IMR-90 (cell line): ENCODE data around the gene SLC6A3. TPM values are rescaled to one million over a fixed set of nuclear protein-coding genes. Genes with fewer than 3 reads are reported as not detected.

ENCODE experiments used
- ATAC-seq: fragments of 200-7000 bp; cut with Tn5 transposase; 2 replicates; pipeline ENCODE4 v1.9.1; 2020; ENCODE audit warnings: low read depth, mild to moderate bottlenecking, moderate library complexity
- BruUV-seq: library from RNA; stranded (reverse); fragments of 400-500 nt; replicated peaks from 2 replicates; lab custom pipeline; 2021; lab: Mats Ljungman, UMichigan
- CTCF ChIA-PET: fragments of 300-600 bp; formaldehyde crosslinking; extraction: SDS; loops from one replicate; lab custom pipeline; 2021; ENCODE audit warnings: antibody characterized with exemption; lab: Yijun Ruan, JAX
- POLR2A ChIA-PET: fragments of 300-600 bp; sonication (Branson Sonifier 250); formaldehyde crosslinking; loops from one replicate; lab custom pipeline; 2022; ENCODE audit warnings: antibody characterized with exemption; ENCODE audit not compliant: unreplicated experiment; lab: Charles Lee
- DNase-seq: peaks from one replicate; pipeline ENCODE4 v3.0.0; 2013
- H2AFZ ChIP-seq: replicated peaks from 2 replicates; pipeline ENCODE3; 2013; ENCODE audit warnings: low read length, mild to moderate bottlenecking; ENCODE audit not compliant: poor library complexity
- H2AK5ac ChIP-seq: 2 replicates; pipeline ENCODE4 v1.6.1; 2013; ENCODE audit warnings: low read depth, low read length, inconsistent platforms
- H2AK9ac ChIP-seq: replicated peaks from 2 replicates; pipeline ENCODE3; 2013; ENCODE audit warnings: mild to moderate bottlenecking, low read depth, low read length, moderate library complexity; ENCODE audit not compliant: poor library complexity
- H2BK120ac ChIP-seq: 2 replicates; pipeline ENCODE4 v1.6.1; 2013; ENCODE audit warnings: low read depth, low read length, inconsistent platforms
- H2BK15ac ChIP-seq: 3 replicates; pipeline ENCODE4 v1.6.1; 2013; ENCODE audit warnings: low read depth, low read length, inconsistent platforms
- H2BK20ac ChIP-seq: 2 replicates; pipeline ENCODE4 v1.6.1; 2013; ENCODE audit warnings: low read depth, mild to moderate bottlenecking, inconsistent platforms, low read length, moderate library complexity
- H2BK5ac ChIP-seq: 2 replicates; pipeline ENCODE4 v1.6.1; 2013; ENCODE audit warnings: mild to moderate bottlenecking, low read depth, low read length, inconsistent platforms; ENCODE audit not compliant: poor library complexity, severe bottlenecking
- H3K14ac ChIP-seq: replicated peaks from 2 replicates; pipeline ENCODE4 v1.6.1; 2013; ENCODE audit warnings: low read depth, low read length, inconsistent platforms
- H3K18ac ChIP-seq: 2 replicates; pipeline ENCODE4 v1.6.1; 2013; ENCODE audit warnings: low read depth, low read length, control low read depth
- H3K23ac ChIP-seq: 2 replicates; pipeline ENCODE4 v1.6.1; 2013; ENCODE audit warnings: low read depth, low read length, inconsistent platforms
- H3K27ac ChIP-seq: 2 replicates; pipeline ENCODE4 v1.5.1; 2013; ENCODE audit warnings: mild to moderate bottlenecking, control low read depth, low read length; ENCODE audit not compliant: insufficient read depth
- H3K27me3 ChIP-seq: 2 replicates; pipeline ENCODE4 v1.6.1; 2013; ENCODE audit warnings: low read length; ENCODE audit not compliant: control insufficient read depth, insufficient read depth
- H3K36me3 ChIP-seq: 2 replicates; pipeline ENCODE4 v1.6.1; 2013; ENCODE audit warnings: low read length, mixed read lengths; ENCODE audit not compliant: control insufficient read depth, insufficient read depth
- H3K4ac ChIP-seq: 2 replicates; pipeline ENCODE4 v1.6.1; 2013; ENCODE audit warnings: low read depth, low read length, inconsistent platforms
- H3K4me1 ChIP-seq: 2 replicates; pipeline ENCODE4 v1.6.1; 2013; ENCODE audit warnings: low read length, mixed read lengths; ENCODE audit not compliant: control insufficient read depth, insufficient read depth
- H3K4me2 ChIP-seq: 2 replicates; pipeline ENCODE4 v1.6.1; 2013; ENCODE audit warnings: low read depth, mild to moderate bottlenecking, control low read depth, low read length, moderate library complexity
- H3K4me3 ChIP-seq: 2 replicates; pipeline ENCODE4 v1.5.1; 2013; ENCODE audit warnings: low read depth, mild to moderate bottlenecking, control low read depth, low read length, moderate library complexity; ENCODE audit not compliant: insufficient read depth
- H3K56ac ChIP-seq: 2 replicates; pipeline ENCODE4 v1.6.1; 2013; ENCODE audit warnings: low read length, inconsistent platforms; ENCODE audit not compliant: insufficient read depth; ENCODE audit errors: extremely low read depth
- H3K79me1 ChIP-seq, 2 experiments: 2 replicates each; pipeline ENCODE4 v1.6.1; 2013; ENCODE audit warnings: low read length in 2 of 2, inconsistent platforms in 1 of 2, low read depth in 1 of 2
- H3K9ac ChIP-seq: 2 replicates; pipeline ENCODE4 v1.6.1; 2013; ENCODE audit warnings: low read depth, low read length, control low read depth
- H3K9me1 ChIP-seq: 2 replicates; pipeline ENCODE4 v1.6.1; 2013; ENCODE audit warnings: low read length, inconsistent platforms; ENCODE audit not compliant: insufficient read depth
- H3K9me3 ChIP-seq: 2 replicates; pipeline ENCODE4 v1.6.1; 2013; ENCODE audit warnings: low read length; ENCODE audit not compliant: control insufficient read depth, insufficient read depth
- H4K20me1 ChIP-seq: 2 replicates; pipeline ENCODE4 v1.6.1; 2013; ENCODE audit warnings: low read length, inconsistent platforms; ENCODE audit not compliant: insufficient read depth
- H4K5ac ChIP-seq: 2 replicates; pipeline ENCODE4 v1.6.1; 2013; ENCODE audit warnings: mild to moderate bottlenecking, low read depth, low read length, control low read depth
- H4K8ac ChIP-seq, 2 experiments: 2 replicates each; pipeline ENCODE4 v1.6.1; 2013; ENCODE audit warnings: low read depth in 2 of 2, low read length in 2 of 2, control low read depth in 1 of 2, inconsistent platforms in 1 of 2
- H4K91ac ChIP-seq: 2 replicates; pipeline ENCODE4 v1.6.1; 2013; ENCODE audit warnings: low read depth, low read length, inconsistent platforms; ENCODE audit not compliant: insufficient read depth
- CEBPB ChIP-seq: IDR thresholded peaks from 2 replicates; pipeline ENCODE4 v1.6.1; 2012; ENCODE audit warnings: low read depth, low read length, improper control_type of control experiment
- ELK1 ChIP-seq: fragments of 150-350 bp; IDR thresholded peaks from 2 replicates; pipeline ENCODE4 v1.6.1; 2016; ENCODE audit warnings: low read depth, mild to moderate bottlenecking, low read length, moderate library complexity, borderline replicate concordance
- FOS ChIP-seq: fragments of 150-350 bp; IDR thresholded peaks from 2 replicates; pipeline ENCODE4 v1.6.1; 2016; ENCODE audit warnings: low read depth, low read length
- MAFK ChIP-seq: IDR thresholded peaks from 2 replicates; pipeline ENCODE4 v1.6.1; 2012; ENCODE audit warnings: low read depth, low read length, improper control_type of control experiment
- MAZ ChIP-seq: IDR thresholded peaks from 2 replicates; pipeline ENCODE4 v1.6.1; 2012; ENCODE audit warnings: low read depth, mild to moderate bottlenecking, low read length, improper control_type of control experiment, moderate library complexity, borderline replicate concordance
- RCOR1 ChIP-seq: IDR thresholded peaks from 2 replicates; pipeline ENCODE4 v1.6.1; 2012; ENCODE audit warnings: mild to moderate bottlenecking, low read length, improper control_type of control experiment; ENCODE audit not compliant: insufficient replicate concordance
- SMC3 ChIP-seq: fragments of 150-350 bp; IDR thresholded peaks from 2 replicates; pipeline ENCODE4 v1.6.1; 2016; ENCODE audit warnings: low read depth, mild to moderate bottlenecking, antibody characterized with exemption, low read length, moderate library complexity
- WGBS, 2 experiments: methylation state at CpG; one replicate each; pipeline versions ENCODE4 v1.1.5 to v1.1.7; 2013; ENCODE audit warnings: missing lambda C conversion rate in 2 of 2; ENCODE audit not compliant: insufficient read length in 1 of 2; ENCODE audit errors: extremely low coverage in 2 of 2; 5-methylcytosine and 5-hydroxymethylcytosine counted together
- dilution Hi-C: fragments of 300-500 bp; cut with HindIII; formaldehyde crosslinking; loops from one replicate; pipeline ENCODE4 v1.14.3; 2018; ENCODE audit warnings: low sequenced_read_pairs; ENCODE audit not compliant: unreplicated experiment
- in situ Hi-C: fragments of 300-500 bp; cut with MboI; formaldehyde crosslinking; loops from 3 replicates; pipeline ENCODE4 v1.14.3; 2019; ENCODE audit warnings: low sequenced_read_pairs, inconsistent platforms, mixed read lengths
- intact Hi-C: fragments of 100-400 bp; cut with micrococcal nuclease; formaldehyde crosslinking; loops from 2 replicates; pipeline ENCODE4 v1.10.0; 2022
- polyA plus RNA-seq, 3 experiments: library from polyadenylated mRNA; depleted of rRNA; stranded (reverse); fragments of >200 nt; gene quantifications; 2 replicates each; pipeline ENCODE4 v1.2.3, GENCODE V29; 2012; ENCODE audit warnings: low replicate concordance in 1 of 3
- total RNA-seq: library from RNA; depleted of rRNA; stranded (reverse); fragments of >200 nt; gene quantifications from 2 replicates; pipeline ENCODE4 v1.2.3, GENCODE V29; 2012
- TF ChIP-seq, protein P1 (sequence below): fragments of 150-350 bp; IDR thresholded peaks from 2 replicates; pipeline ENCODE4 v1.6.1; 2017; ENCODE audit warnings: mild to moderate bottlenecking, antibody characterized with exemption, low read length, low read depth

Gene SLC6A3
- total and polyA plus RNA-seq, 2 of the 4 experiments (the other 2 are of a cell fraction) = not detected

DNA sequence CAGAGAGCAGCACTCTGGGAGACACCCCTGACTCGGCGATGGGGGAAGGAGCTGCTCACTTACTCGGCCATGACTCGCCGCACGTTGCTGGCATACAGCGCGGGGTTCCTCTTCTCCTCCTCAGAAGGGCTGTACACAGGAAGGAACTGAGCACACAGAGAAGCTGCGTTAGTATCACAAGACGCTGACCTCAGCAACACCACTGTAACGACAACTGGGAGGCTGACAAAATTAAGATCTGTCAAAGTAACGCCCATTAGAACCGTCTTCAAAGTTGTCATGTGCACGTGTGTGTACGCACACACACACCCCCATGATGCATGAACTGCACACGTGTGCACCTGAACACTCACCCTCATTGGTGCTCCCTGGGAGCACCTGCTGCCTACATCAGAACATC lies 32.1 kb upstream of the SLC6A3 start:
- H3K27me3 ChIP-seq = no peaks in the 10 kb centered on the region
- H3K4me1 ChIP-seq = no peaks in the 10 kb centered on the region
- H3K36me3 ChIP-seq = peaks cover 56% of the 10 kb centered on the region
- H3K14ac ChIP-seq = no peak overlapping the region
- H2BK5ac ChIP-seq = no peak overlapping the region
- H3K9ac ChIP-seq = no peak overlapping the region
- TF ChIP-seq ELK1 (no peak), FOS (no peak), SMC3 (no peak), MAFK (peak; percentile 47; the same call in 1 of the 2 replicates), MAZ (no peak), RCOR1 (no peak), CEBPB (no peak)
- TF ChIP-seq, protein P1, sequence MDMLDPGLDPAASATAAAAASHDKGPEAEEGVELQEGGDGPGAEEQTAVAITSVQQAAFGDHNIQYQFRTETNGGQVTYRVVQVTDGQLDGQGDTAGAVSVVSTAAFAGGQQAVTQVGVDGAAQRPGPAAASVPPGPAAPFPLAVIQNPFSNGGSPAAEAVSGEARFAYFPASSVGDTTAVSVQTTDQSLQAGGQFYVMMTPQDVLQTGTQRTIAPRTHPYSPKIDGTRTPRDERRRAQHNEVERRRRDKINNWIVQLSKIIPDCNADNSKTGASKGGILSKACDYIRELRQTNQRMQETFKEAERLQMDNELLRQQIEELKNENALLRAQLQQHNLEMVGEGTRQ = no peak
- intact Hi-C loops (loop anchor here (5.0 kb wide), 1 partner anchor 45 kb away; the partner anchor contains the start of gene LPCAT1), in situ Hi-C loops (no loop called here), dilution Hi-C loops (no loop called here)
- H3K4me3 ChIP-seq = no peak overlapping the region
- DNase-seq (peak; percentile 15), ATAC-seq (no peak)
- 93% methylated on average over 13 of the region's 16 CpGs; no CpG with 5 or more reads in 1 of the 2 experiments for WGBS, 2 experiments
- H2BK120ac ChIP-seq = no peak overlapping the region
- no peak overlapping the region for H4K91ac ChIP-seq
- H2BK20ac ChIP-seq = no peak overlapping the region
- H3K18ac ChIP-seq = no peak overlapping the region
- ChIA-PET CTCF (no interaction called here), POLR2A (no interaction called here)
- no peak overlapping the region for H2BK15ac ChIP-seq
- no peaks in the 10 kb centered on the region for H3K9me3 ChIP-seq
- H3K27ac ChIP-seq = no peak overlapping the region
- H4K5ac ChIP-seq = no peak overlapping the region
- no peak overlapping the region for H3K4me2 ChIP-seq
- H2AFZ ChIP-seq = no peak overlapping the region
- H2AK5ac ChIP-seq = no peak overlapping the region
- H3K4ac ChIP-seq = no peak overlapping the region
- H3K23ac ChIP-seq = no peak overlapping the region
- peaks cover 0 to 3% of the 10 kb centered on the region in 2 experiments; a peak in 1 of 4 replicates for H3K79me1 ChIP-seq
- no TSS peak for BruUV-seq
- H4K20me1 ChIP-seq = peaks cover 20% of the 10 kb centered on the region
- no peak overlapping the region for H2AK9ac ChIP-seq
- H4K8ac ChIP-seq = no peak overlapping the region
- H3K9me1 ChIP-seq = peaks cover 3% of the 10 kb centered on the region; the same call in 1 of the 2 replicates
- H3K56ac ChIP-seq = no peak overlapping the region
